Thymus (tissue), 2 donors: ENCODE data around the gene GTF2H1. TPM values are rescaled to one million over a fixed set of nuclear protein-coding genes. Genes with fewer than 3 reads are reported as not detected.

Source experiments
- polyA plus RNA-seq: library from polyadenylated mRNA; stranded (reverse); fragments of 200-250 nt; gene quantifications from one replicate; pipeline ENCODE4 v1.2.3, GENCODE V29; 2013
- total RNA-seq: library from RNA; stranded (reverse); fragments of 120-200 nt; gene quantifications from one replicate; pipeline ENCODE4 v1.2.4, GENCODE V29; 2013
- donor health status: healthy.

Gene GTF2H1
- total and polyA plus RNA-seq, 2 donors = 35.4 to 38.9 TPM

Other genes with a start within 250 kb of the GTF2H1 start
- 25.9 TPM for gene SAAL1, start 216.5 kb upstream of the GTF2H1 start, total RNA-seq
- 19.4 TPM for gene SAAL1, start 216.5 kb upstream of the GTF2H1 start, polyA plus RNA-seq
- gene MRGPRX3, start 190.0 kb upstream of the GTF2H1 start, total RNA-seq = not detected
- gene MRGPRX3, start 190.0 kb upstream of the GTF2H1 start, polyA plus RNA-seq = 0.05 TPM
- gene MRGPRX4, start 149.7 kb upstream of the GTF2H1 start, total RNA-seq = not detected
- 0.07 TPM for gene MRGPRX4, start 149.7 kb upstream of the GTF2H1 start, polyA plus RNA-seq
- 0.61 TPM for gene SAA4, start 85.8 kb upstream of the GTF2H1 start, total RNA-seq
- gene SAA4, start 85.8 kb upstream of the GTF2H1 start, polyA plus RNA-seq = 19.4 TPM
- gene SAA2, start 73.9 kb upstream of the GTF2H1 start, total RNA-seq = 7.9 TPM
- gene SAA2, start 73.9 kb upstream of the GTF2H1 start, polyA plus RNA-seq = 605 TPM
- gene SAA1, start 56.3 kb upstream of the GTF2H1 start, total RNA-seq = 19.0 TPM
- gene SAA1, start 56.3 kb upstream of the GTF2H1 start, polyA plus RNA-seq = 1,843 TPM
- gene HPS5, start 427 bp upstream of the GTF2H1 start, total RNA-seq = 29.7 TPM
- 20.2 TPM for gene HPS5, start 427 bp upstream of the GTF2H1 start, polyA plus RNA-seq
- 581 TPM for gene LDHA, start 72.0 kb downstream of the GTF2H1 start, total RNA-seq
- 364 TPM for gene LDHA, start 72.0 kb downstream of the GTF2H1 start, polyA plus RNA-seq
- not detected for gene LDHC, start 89.8 kb downstream of the GTF2H1 start, total RNA-seq
- gene LDHC, start 89.8 kb downstream of the GTF2H1 start, polyA plus RNA-seq = 0.16 TPM
- not detected for gene LDHAL6A, start 133.3 kb downstream of the GTF2H1 start, total RNA-seq
- gene LDHAL6A, start 133.3 kb downstream of the GTF2H1 start, polyA plus RNA-seq = 0.07 TPM
- 77.7 TPM for gene TSG101, start 204.4 kb downstream of the GTF2H1 start, total RNA-seq
- gene TSG101, start 204.4 kb downstream of the GTF2H1 start, polyA plus RNA-seq = 54.2 TPM